IPS-NIHi7 (cell line): ENCODE results near the gene SERPINF2.
A peak's percentile ranks its signal among the peaks of the same experiment; 100 is the strongest.
"Not testable (repeated sequence)": the region's sequence is repeated elsewhere in the genome, so short reads cannot be mapped to it uniquely, and the experiment has no call there.

Source experiments
- DNase-seq: peaks from one replicate; pipeline ENCODE4 v3.0.0; 2012; ENCODE audit warnings: mixed read lengths; ENCODE audit errors: extremely low spot score

SERPINF2 gene

DNA sequence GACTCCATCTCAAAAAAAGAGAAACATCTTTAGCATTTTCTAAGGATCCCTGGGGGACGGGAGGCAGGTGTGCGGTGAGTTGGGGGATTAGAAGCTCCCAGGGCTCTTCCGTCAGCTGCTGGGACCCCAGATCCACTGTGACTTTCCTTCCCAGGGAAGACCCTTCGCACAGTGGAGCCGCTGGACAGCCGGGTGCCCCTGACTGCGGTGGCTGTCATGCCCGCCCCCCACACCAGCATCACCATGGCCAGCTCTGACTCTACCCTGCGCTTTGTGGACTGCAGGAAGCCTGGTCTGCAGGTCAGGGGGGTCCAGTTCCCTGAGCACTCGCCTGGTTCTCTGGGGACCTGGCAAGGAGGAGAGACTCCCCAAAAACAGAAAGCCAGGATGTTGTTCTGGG lies 7.3 kb upstream of the SERPINF2 start:
- no peak for DNase-seq

- DNase-seq = no peak
Measured at GRCh38 chr17:1735834-1736347, 6.8 kb upstream of the SERPINF2 start.

GRCh38 chr17:1736348-1737281 lies 6.1 kb upstream of the SERPINF2 start:
- no peak for DNase-seq

DNA sequence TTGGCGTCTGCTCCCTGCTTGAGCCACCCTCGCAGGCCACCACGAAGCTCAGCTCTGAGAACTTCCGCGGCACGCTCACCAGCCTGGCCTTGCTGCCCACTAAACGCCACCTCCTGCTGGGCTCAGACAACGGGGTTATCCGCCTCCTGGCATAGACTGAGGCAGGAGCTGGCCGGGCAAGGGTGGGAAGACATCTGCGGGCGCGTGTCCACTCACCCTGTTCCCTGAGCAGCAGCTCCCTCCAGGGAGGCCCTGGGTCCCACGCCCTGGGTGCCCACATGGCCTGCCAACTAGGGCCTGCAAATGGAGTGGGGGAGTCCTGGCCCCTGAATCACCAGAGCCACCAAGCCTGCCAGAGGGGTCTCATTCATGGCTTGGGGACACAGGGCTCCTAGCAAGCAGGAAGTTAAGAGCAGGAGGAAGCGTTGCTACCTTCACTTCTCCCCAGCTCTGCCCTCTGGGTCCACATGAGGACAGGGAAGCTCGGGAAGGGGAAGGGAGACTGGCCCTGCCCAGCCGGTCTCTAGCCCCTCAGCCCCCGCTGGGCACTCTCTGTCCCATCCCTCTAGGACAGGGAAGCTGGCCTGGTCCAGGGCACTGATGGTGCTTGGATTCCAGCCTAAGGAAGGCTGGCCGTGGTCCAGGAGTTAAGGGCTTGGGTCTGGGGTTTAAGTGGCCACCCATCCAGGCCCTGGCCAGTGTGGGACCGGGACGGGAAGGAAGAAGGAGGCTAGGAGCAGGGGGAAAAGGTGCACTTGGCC lies 5.0 kb upstream of the SERPINF2 start:
- DNase-seq = no peak

- DNase-seq = not testable (repeated sequence)
Measured at GRCh38 chr17:1741899-1742298, 772 bp upstream of the SERPINF2 start.

- no peak for DNase-seq
Measured at GRCh38 chr17:1743088-1743439, 393 bp downstream of the SERPINF2 start.

- DNase-seq = no peak
Measured at GRCh38 chr17:1744551-1745512, 2.2 kb downstream of the SERPINF2 start.

DNA sequence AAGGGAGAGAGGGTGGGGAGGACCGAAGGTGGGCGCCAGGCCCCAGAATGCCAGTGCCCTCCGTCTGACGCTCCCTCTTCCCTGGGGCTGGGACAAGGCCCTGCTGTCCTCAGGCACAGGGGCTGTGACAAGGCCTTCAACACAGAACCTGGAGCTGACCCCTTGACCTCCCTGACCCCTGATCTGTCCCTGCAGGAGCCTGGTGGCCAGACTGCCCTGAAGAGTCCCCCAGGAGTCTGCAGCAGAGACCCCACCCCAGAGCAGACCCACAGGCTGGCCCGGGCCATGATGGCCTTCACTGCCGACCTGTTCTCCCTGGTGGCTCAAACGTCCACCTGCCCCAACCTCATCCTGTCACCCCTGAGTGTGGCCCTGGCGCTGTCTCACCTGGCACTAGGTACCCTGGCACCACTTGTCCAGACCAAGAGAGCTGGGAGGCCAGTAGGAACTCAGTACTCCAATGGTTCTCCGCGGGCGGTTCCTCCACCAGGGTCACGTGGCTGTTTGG lies 2.9 kb downstream of the SERPINF2 start:
- DNase-seq = no peak

GRCh38 chr17:1746975-1747543 lies 4.4 kb downstream of the SERPINF2 start:
- no peak for DNase-seq

- no peak for DNase-seq
Measured at GRCh38 chr17:1750628-1751027, 8.0 kb downstream of the SERPINF2 start.

DNA sequence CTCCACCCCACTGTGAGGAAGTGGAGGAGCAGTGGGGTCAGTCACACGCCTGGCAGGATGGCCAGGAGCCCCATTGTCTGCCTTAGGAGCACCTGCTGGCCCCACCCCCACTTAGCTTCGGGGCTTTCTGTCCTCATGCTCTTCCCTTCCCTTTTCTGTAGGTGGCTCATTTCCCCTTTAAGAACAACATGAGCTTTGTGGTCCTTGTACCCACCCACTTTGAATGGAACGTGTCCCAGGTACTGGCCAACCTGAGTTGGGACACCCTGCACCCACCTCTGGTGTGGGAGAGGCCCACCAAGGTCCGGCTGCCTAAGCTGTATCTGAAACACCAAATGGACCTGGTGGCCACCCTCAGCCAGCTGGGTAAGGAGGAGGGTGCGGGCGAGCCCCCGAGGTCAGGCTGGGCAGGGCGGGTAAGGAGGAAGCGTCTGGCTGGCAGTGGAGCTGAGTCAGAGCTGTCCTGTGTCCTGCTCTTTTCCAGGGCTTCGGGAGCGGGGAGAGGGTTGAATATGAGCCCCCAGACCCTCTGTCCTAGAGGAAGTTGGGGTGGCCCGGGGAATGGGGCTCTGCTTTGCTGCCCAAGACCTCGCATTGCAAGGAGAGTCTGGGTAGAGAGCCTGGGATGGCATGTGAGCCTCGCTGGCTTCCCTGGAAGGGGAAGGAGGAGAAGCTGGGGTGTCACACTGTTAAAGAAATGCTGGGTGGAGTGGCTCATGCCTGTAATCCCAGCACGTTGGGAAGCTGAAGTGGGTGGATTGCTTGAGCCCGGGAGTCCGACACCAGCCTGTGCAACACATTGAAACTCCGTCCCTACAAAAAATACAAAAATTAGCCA lies 10.0 kb downstream of the SERPINF2 start:
- peak; percentile 58 for DNase-seq

GRCh38 chr17:1753767-1754429 lies 11.2 kb downstream of the SERPINF2 start:
- DNase-seq = no peak

- no peak for DNase-seq
Measured at GRCh38 chr17:1754430-1755112, 11.9 kb downstream of the SERPINF2 start.

DNA sequence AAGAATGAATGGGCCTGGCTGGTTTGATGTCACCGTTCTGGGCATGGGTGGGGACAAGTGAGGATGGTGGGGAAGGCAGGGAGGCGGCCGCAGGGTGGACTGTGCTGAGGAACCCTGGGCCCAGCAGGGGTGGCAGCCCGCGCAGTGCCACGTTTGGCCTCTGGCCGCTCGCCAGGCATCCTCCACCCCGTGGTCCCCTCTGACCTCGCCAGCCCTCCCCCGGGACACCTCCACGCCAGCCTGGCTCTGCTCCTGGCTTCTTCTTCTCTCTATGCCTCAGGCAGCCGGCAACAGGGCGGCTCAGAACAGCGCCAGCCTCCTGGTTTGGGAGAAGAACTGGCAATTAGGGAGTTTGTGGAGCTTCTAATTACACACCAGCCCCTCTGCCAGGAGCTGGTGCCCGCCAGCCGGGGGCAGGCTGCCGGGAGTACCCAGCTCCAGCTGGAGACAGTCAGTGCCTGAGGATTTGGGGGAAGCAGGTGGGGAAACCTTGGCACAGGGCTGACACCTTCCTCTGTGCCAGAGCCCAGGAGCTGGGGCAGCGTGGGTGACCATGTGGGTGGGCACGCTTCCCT lies 12.7 kb downstream of the SERPINF2 start:
- no peak for DNase-seq

DNA sequence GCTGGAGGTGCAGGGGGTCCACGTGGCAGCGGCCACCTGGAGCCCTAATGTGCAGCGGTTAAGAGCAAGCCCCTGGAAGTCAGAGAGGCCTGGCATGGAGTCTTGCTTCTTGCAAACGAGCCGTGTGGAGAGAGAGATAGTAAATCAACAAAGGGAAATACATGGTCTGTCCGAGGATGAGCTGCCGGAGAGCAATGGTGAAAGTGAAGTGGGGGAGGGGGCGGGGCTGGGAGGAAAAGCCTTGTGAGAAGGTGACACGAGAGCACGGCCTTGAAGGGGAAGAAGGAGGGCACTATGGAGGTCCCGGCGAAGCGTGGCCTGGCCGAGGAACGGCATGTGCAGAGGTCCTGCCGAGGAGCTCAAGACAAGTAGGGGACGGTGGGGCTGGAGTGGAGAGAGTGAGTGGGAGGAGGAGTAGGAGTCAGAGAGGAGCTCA lies 13.2 kb downstream of the SERPINF2 start:
- no peak for DNase-seq

DNA sequence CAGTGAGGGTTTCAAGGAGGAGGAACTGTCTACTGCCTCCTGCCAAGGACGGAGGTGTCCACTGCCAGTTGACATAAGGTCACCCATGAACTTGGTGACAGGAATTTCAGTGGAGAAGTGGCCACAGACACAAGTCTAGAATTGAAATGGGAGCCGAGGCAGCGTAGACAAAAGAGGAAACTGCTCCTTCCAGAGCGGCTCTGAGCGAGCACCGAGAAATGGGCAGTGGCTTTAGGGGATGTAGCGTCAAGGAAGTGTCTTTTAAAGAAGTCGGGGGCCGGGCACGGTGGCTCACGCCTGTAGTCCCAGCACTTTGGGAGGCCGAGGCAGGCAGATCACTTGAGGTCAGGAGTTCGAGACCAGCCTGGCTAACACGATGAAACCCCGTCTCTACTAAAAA lies 16.1 kb downstream of the SERPINF2 start:
- DNase-seq = no peak

- DNase-seq = no peak
Measured at GRCh38 chr17:1759529-1759928, 16.9 kb downstream of the SERPINF2 start.

DNA sequence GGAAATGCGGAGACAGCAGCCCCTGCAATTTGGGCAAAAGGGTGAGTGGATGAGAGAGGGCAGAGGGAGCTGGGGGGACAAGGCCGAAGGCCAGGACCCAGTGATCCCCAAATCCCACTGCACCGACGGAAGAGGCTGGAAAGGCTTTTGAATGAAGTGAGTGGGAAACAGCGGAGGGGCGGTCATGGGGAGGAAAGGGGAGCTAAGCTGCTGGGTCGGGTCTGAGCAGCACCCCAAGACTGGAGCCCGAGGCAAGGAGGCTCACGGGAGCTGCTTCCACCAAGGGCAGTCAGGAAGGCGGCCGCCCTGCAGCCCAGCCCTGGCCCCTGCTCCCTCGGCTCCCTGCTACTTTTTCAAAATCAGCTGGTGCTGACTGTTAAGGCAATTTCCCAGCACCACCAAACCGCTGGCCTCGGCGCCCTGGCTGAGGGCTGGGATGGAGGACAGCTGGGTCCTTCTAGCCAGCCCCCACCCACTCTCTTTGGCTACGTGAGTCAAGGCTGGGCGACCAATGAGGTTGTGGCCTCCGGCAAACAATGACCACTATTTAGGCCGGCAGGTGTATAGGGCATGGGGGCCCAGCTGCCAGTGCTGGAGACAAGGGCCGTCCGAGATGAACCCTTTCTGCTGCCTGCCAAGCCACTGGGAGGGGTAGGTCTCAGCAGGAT lies 19.7 kb downstream of the SERPINF2 start:
- no peak for DNase-seq
